GM23338 (cell line): Measurements from ENCODE around the gene TPX2.
"Not testable (repeated sequence)": the region's sequence is repeated elsewhere in the genome, so short reads cannot be mapped to it uniquely, and the experiment has no call there.

Experiments used
- CREB1 ChIP-seq: fragments of 250-450 bp; sonication (Bioruptor Pico); IDR thresholded peaks from 2 replicates; pipeline ENCODE4 v1.5.0; 2020; ENCODE audit warnings: low read depth, mild to moderate bottlenecking, moderate library complexity
- CTCF ChIP-seq, 2 experiments: fragments of 200-600 bp in 1 of 2; sonication (generic) in 1 of 2; conservative IDR thresholded peaks; 2 replicates each; pipeline versions ENCODE4 v1.5.1 to v1.6.1; 2016 to 2017; ENCODE audit warnings: antibody characterized with exemption in 2 of 2, low read depth in 2 of 2, mild to moderate bottlenecking in 2 of 2, moderate library complexity in 1 of 2
- ETS1 ChIP-seq: IDR thresholded peaks from 2 replicates; pipeline ENCODE4 v1.6.1; 2016; ENCODE audit warnings: antibody characterized with exemption
- EZH2 ChIP-seq: fragments of 200-600 bp; sonication (generic); IDR thresholded peaks from one replicate; pipeline ENCODE4 v1.8.0; 2017; ENCODE audit warnings: antibody characterized with exemption, mild to moderate bottlenecking, low read depth; ENCODE audit not compliant: unreplicated experiment
- EZH2phosphoT487 ChIP-seq: fragments of 200-600 bp; sonication (generic); IDR thresholded peaks from one replicate; pipeline ENCODE4 v1.8.1; 2018; ENCODE audit warnings: antibody characterized with exemption; ENCODE audit not compliant: unreplicated experiment
- JUNB ChIP-seq: IDR thresholded peaks from one replicate; pipeline ENCODE4 v1.6.1; 2016; ENCODE audit warnings: antibody characterized with exemption; ENCODE audit not compliant: unreplicated experiment
- POLR2AphosphoS5 ChIP-seq: IDR thresholded peaks from 2 replicates; pipeline ENCODE4 v1.6.1; 2016; ENCODE audit warnings: antibody characterized with exemption, low read depth
- REST ChIP-seq: IDR thresholded peaks from one replicate; pipeline ENCODE4 v1.6.1; 2018; ENCODE audit warnings: antibody characterized with exemption; ENCODE audit not compliant: unreplicated experiment
- STAT1 ChIP-seq: IDR thresholded peaks from one replicate; pipeline ENCODE4 v1.6.1; 2016; ENCODE audit warnings: antibody characterized with exemption; ENCODE audit not compliant: unreplicated experiment
- ZNF114 ChIP-seq: fragments of 250-450 bp; sonication (Bioruptor Pico); IDR thresholded peaks from 2 replicates; pipeline ENCODE4 v1.5.0; 2020; ENCODE audit warnings: mild to moderate bottlenecking, moderate library complexity
- ZNF462 ChIP-seq: fragments of 250-450 bp; sonication (Bioruptor Pico); IDR thresholded peaks from 2 replicates; pipeline ENCODE4 v1.5.0; 2020; ENCODE audit warnings: mild to moderate bottlenecking, moderate library complexity

GRCh38 chr20:31747028-31747427 is 7.9 kb downstream of the TPX2 start:
- not testable (repeated sequence) for TF ChIP-seq EZH2phosphoT487; EZH2; CTCF (conservative IDR thresholded peaks at IDR 0.05; ENCODE audit: low read depth in 2 of 2); CREB1 (CRISPR knock-in tag); ZNF114; POLR2AphosphoS5; JUNB; ETS1; REST; STAT1; ZNF462 (CRISPR knock-in tag)
